Right lobe of liver (tissue), 4 donors: Measurements from ENCODE around the gene PKLR.

ENCODE experiments used
- POLR2A ChIP-seq: fragments of 450-650 bp; IDR thresholded peaks from one replicate; pipeline ENCODE4 v1.6.1; 2017; ENCODE audit warnings: antibody characterized with exemption, mild to moderate bottlenecking
- TF ChIP-seq, protein P1 (sequence below), 4 donors: fragments of 200-600 bp in 3 of 4; fragments of 450-650 bp in 1 of 4; IDR thresholded peaks; one replicate each; pipeline versions ENCODE4 v1.5.1 to v1.8.0; 2016 to 2022; ENCODE audit warnings: antibody characterized with exemption in 4 of 4, mild to moderate bottlenecking in 2 of 4
- donor health status: DM: no; HTN: no; CAD: no.
- donor health status: DM: no; HTN: no; CAD: no.
- donor health status: DM: no; HTN: yes; CAD: no.

DNA sequence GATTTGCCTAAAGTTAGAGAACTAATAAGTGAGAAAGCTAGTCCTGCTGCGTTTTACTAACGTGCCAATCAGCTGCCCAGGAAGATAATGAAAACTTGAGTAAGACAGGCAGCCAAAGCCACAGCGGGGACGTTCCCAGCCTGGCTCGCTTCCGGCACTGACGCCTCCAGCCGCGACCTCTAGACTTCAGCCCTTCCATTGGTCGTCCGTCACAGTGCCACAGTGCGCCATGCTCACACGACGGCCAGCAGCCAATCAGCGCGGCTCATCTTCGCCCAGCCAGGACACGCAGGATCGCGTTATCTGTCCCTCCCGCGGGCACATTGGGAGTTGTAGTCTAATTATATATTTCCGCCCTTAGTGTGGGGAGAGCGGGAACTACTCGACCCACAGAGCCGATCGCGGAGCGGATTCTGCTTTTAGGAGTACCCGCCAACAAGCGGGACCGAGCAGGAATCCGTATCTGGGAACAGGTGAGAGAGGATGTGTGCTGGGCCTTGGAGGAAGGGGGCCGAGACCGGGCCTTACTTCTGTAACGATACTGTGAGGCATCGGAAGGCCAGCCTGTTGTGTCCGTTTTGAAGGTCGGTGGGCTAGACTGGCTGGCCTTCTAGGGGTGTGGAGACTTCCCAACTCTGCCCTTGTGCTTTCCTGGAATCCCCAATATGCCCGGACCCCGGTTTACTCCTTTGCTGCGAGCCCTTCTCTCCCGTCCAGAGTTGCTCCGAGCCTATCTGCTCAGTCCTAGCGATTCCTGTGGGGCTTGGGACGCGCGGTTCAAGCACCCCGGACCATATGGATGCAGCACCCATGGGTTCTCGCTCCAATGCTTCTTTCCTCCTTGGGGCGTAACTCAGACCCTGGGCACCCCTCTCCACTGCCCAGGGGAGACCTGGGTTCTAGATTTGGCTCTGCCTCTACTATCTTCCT, 7.5 kb upstream of the PKLR start, which contains the start of gene FDPS:
- TF ChIP-seq, protein P1, sequence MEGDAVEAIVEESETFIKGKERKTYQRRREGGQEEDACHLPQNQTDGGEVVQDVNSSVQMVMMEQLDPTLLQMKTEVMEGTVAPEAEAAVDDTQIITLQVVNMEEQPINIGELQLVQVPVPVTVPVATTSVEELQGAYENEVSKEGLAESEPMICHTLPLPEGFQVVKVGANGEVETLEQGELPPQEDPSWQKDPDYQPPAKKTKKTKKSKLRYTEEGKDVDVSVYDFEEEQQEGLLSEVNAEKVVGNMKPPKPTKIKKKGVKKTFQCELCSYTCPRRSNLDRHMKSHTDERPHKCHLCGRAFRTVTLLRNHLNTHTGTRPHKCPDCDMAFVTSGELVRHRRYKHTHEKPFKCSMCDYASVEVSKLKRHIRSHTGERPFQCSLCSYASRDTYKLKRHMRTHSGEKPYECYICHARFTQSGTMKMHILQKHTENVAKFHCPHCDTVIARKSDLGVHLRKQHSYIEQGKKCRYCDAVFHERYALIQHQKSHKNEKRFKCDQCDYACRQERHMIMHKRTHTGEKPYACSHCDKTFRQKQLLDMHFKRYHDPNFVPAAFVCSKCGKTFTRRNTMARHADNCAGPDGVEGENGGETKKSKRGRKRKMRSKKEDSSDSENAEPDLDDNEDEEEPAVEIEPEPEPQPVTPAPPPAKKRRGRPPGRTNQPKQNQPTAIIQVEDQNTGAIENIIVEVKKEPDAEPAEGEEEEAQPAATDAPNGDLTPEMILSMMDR (IDR thresholded peaks at IDR 0.05) = peak in 3 of 4 donors; percentile 16 to 23 (median 22)
- peak; percentile 80 for TF ChIP-seq POLR2A
